A673 (cell line): ENCODE data around the gene SPATA16.

ENCODE experiments used
- EZH2 ChIP-seq: fragments of 200-600 bp; sonication (generic); IDR thresholded peaks from 2 replicates; pipeline ENCODE4 v1.6.1; 2017; ENCODE audit warnings: borderline replicate concordance, low read depth, mild to moderate bottlenecking, mixed read lengths, antibody characterized with exemption, low read length; ENCODE audit not compliant: poor library complexity, severe bottlenecking
- TF ChIP-seq, protein P1 (sequence below): fragments of 300-800, 200-600 bp; sonication (generic); conservative IDR thresholded peaks from 2 replicates; pipeline ENCODE4 v1.5.1; 2017; ENCODE audit warnings: low read depth, mild to moderate bottlenecking, antibody characterized with exemption, low read length, moderate library complexity, mixed read lengths

DNA sequence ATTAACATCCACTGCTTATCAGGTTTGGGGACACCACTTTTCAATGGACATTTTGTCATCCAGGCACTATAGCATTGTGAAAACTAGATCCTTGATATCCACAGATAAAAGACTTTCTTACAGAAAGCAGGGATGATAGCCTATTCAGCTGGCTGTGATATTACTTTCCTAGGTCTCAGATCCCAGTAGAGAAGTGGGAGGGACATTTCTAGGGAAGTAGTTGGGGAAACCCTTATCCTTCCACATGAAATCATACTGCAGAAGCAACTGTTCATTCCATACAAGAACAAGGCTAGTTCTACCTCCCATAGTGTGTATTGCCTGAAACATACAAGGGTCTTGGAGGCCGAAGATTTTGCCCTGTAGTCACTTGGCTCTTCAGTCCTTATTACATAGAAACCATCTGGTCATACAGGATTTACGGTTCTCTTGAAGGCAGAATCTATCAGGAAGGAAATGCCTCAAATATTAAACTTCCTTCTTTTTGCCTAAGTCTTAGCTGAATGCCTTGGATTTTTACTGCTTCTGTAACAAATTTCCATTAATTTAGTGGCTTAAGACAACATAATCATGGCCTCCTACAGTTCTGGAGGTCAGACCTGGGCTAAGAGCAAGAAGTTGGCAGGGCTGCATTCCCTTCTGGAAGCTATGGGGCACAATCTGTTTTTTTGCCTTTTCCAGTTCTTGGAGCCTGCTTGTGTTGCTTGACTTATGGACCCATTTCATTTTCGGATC, 271.1 kb downstream of the SPATA16 start:
- TF ChIP-seq, protein P1, sequence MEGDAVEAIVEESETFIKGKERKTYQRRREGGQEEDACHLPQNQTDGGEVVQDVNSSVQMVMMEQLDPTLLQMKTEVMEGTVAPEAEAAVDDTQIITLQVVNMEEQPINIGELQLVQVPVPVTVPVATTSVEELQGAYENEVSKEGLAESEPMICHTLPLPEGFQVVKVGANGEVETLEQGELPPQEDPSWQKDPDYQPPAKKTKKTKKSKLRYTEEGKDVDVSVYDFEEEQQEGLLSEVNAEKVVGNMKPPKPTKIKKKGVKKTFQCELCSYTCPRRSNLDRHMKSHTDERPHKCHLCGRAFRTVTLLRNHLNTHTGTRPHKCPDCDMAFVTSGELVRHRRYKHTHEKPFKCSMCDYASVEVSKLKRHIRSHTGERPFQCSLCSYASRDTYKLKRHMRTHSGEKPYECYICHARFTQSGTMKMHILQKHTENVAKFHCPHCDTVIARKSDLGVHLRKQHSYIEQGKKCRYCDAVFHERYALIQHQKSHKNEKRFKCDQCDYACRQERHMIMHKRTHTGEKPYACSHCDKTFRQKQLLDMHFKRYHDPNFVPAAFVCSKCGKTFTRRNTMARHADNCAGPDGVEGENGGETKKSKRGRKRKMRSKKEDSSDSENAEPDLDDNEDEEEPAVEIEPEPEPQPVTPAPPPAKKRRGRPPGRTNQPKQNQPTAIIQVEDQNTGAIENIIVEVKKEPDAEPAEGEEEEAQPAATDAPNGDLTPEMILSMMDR: no peak
- no peak for TF ChIP-seq EZH2
